HepG2 (cell line): Measurements from ENCODE around the gene LAMA5. TPM values are rescaled to one million over a fixed set of nuclear protein-coding genes. Genes with fewer than 3 reads are reported as not detected.

Experiments used
- ATAC-seq: fragments of 200-7000 bp; cut with Tn5 transposase; 3 replicates; pipeline ENCODE4 v1.9.1; 2020; ENCODE audit warnings: mild to moderate bottlenecking, moderate library complexity
- BruUV-seq: library from RNA; stranded (reverse); fragments of 400-500 nt; replicated peaks from 2 replicates; lab custom pipeline; 2021; lab: Mats Ljungman, UMichigan
- CTCF ChIA-PET: fragments of 300-600 bp; formaldehyde crosslinking; extraction: SDS; loops from one replicate; lab custom pipeline; 2021; ENCODE audit warnings: low total read pairs, inconsistent platforms, low intra/inter-chr PET ratio; lab: Yijun Ruan, JAX
- POLR2A ChIA-PET: fragments of 350-600 bp; sonication (Branson Sonifier 250); formaldehyde crosslinking; loops from one replicate; lab custom pipeline; 2020; ENCODE audit warnings: antibody characterized with exemption, inconsistent platforms; lab: Yijun Ruan, JAX
- DNase-seq: peaks from one replicate; pipeline ENCODE4 v3.0.0-alpha.2; 2015; ENCODE audit warnings: low spot score
- FAIRE-seq: peaks from 3 replicates; lab custom pipeline; 2011; peaks lifted over from hg19 to GRCh38; lab: Jason Lieb, UNC
- H2AFZ ChIP-seq: one replicate; pipeline ENCODE4 v1.6.1; 2011; ENCODE audit warnings: low read length, inconsistent platforms
- H3K27ac ChIP-seq: fragments of 300-600 bp; 3 replicates; pipeline ENCODE4 v1.8.0; 2011; ENCODE audit warnings: mixed run types, mild to moderate bottlenecking, mixed read lengths, low read length, inconsistent platforms; ENCODE audit not compliant: insufficient read depth; ENCODE audit errors: extremely low read length
- H3K27me3 ChIP-seq, 2 experiments: fragments of 200-600 bp in 1 of 2; 2 replicates in 1 of 2; 3 replicates in 1 of 2; pipeline versions ENCODE4 v1.6.0 to v1.8.0; 2011; ENCODE audit warnings: low read length in 2 of 2, mild to moderate bottlenecking in 2 of 2, moderate library complexity in 2 of 2, inconsistent platforms in 1 of 2; ENCODE audit not compliant: insufficient read depth in 2 of 2, control insufficient read depth in 1 of 2
- H3K36me3 ChIP-seq, 2 experiments: fragments of 200-600 bp in 1 of 2; replicated peaks in 1 of 2; 2 replicates in 1 of 2; 3 replicates in 1 of 2; pipeline versions ENCODE4 v1.5.1 to v1.8.0; 2011; ENCODE audit warnings: low read length in 2 of 2, inconsistent platforms in 1 of 2; ENCODE audit not compliant: insufficient read depth in 2 of 2, control insufficient read depth in 1 of 2
- H3K4me1 ChIP-seq: 2 replicates; pipeline ENCODE4 v1.5.1; 2012; ENCODE audit warnings: low read length, inconsistent platforms; ENCODE audit not compliant: insufficient read depth
- H3K4me2 ChIP-seq: 2 replicates; pipeline ENCODE4 v1.6.0; 2011; ENCODE audit warnings: low read depth, low read length, inconsistent platforms
- H3K4me3 ChIP-seq, 3 experiments: fragments of 200-600 bp in 1 of 3; sonication (generic), shearing (Covaris generic) in 1 of 3; replicated peaks in 1 of 3; 2 replicates each; pipeline ENCODE4 v1.5.1; 2011 to 2016; ENCODE audit warnings: low read length in 3 of 3, inconsistent platforms in 2 of 3, low read depth in 2 of 3, mild to moderate bottlenecking in 2 of 3, control low read depth in 1 of 3, mixed read lengths in 1 of 3; ENCODE audit not compliant: insufficient read depth in 1 of 3
- H3K79me2 ChIP-seq: one replicate; pipeline ENCODE4 v1.6.1; 2011; ENCODE audit warnings: low read length, inconsistent platforms; ENCODE audit not compliant: insufficient read depth
- H3K9ac ChIP-seq: 2 replicates; pipeline ENCODE4 v1.6.0; 2011; ENCODE audit warnings: mild to moderate bottlenecking, low read depth, low read length, inconsistent platforms; ENCODE audit not compliant: insufficient read depth
- H3K9me3 ChIP-seq: 2 replicates; pipeline ENCODE4 v1.5.1; 2012; ENCODE audit warnings: mild to moderate bottlenecking, low read length
- H4K20me1 ChIP-seq: 2 replicates; pipeline ENCODE4 v1.6.0; 2011; ENCODE audit warnings: inconsistent platforms, mild to moderate bottlenecking, low read length, moderate library complexity; ENCODE audit not compliant: insufficient read depth
- AKNA ChIP-seq: sonication (generic); formaldehyde crosslinking; IDR thresholded peaks from 2 replicates; pipeline ENCODE4 v1.4.0; 2020; ENCODE audit warnings: missing genetic modification reagents, borderline replicate concordance
- KAT7 ChIP-seq: IDR thresholded peaks from 2 replicates; pipeline ENCODE4 v1.6.1; 2018; ENCODE audit warnings: borderline replicate concordance, missing compliant biosample characterization
- SYNCRIP ChIP-seq: fragments of 200-400 bp; formaldehyde crosslinking; IDR thresholded peaks from 2 replicates; pipeline ENCODE4 v1.6.1; 2018; ENCODE audit warnings: mild to moderate bottlenecking, low read depth, low read length; ENCODE audit not compliant: insufficient read depth
- TRIM22 ChIP-seq: fragments of 450-650 bp; IDR thresholded peaks from 2 replicates; pipeline ENCODE4 v1.6.1; 2017
- ZNF772 ChIP-seq: sonication (generic); formaldehyde crosslinking; IDR thresholded peaks from 2 replicates; pipeline ENCODE4 v1.5.0; 2020; ENCODE audit warnings: mild to moderate bottlenecking, missing genetic modification reagents
- WGBS: methylation state at CpG from one replicate; pipeline ENCODE4 v1.1.6; 2017; ENCODE audit warnings: low lambda C conversion rate; 5-methylcytosine and 5-hydroxymethylcytosine counted together
- in situ Hi-C: cut with HindIII; loops from 2 replicates; pipeline ENCODE4 v1.10.0; 2017; ENCODE audit warnings: low pct_unique_long_range_greater_than_20kb; ENCODE audit not compliant: extremely low pct_ligation_motif_present
- intact Hi-C: fragments of 100-400 bp; cut with micrococcal nuclease; formaldehyde crosslinking; loops from one replicate; pipeline ENCODE4 v1.10.0; 2022; ENCODE audit not compliant: unreplicated experiment
- polyA plus RNA-seq, 8 experiments: library from polyadenylated mRNA; depleted of rRNA in 3 of 8; stranded (reverse) in 7 of 8; unstranded in 1 of 8; fragments of >200 nt; fragmentation: Illumina TruSeq in 4 of 8; extraction: Trizol in 4 of 8; gene quantifications; 2 replicates each; pipeline versions ENCODE4 v1.2.1 to v1.2.3, GENCODE V29; 2011 to 2016; ENCODE audit warnings: low read depth in 4 of 8, missing spikeins in 1 of 8, mixed read lengths in 1 of 8; ENCODE audit not compliant: insufficient read depth in 1 of 8
- total RNA-seq, 5 experiments: library from RNA; depleted of rRNA; stranded (reverse); fragments of >200 nt; fragmentation: Illumina TruSeq; extraction: Trizol; gene quantifications; 2 replicates each; pipeline ENCODE4 v1.2.3, GENCODE V29; 2016; ENCODE audit warnings: low read depth in 1 of 5

LAMA5 gene
- total and polyA plus RNA-seq, 2 of the 13 experiments (the other 11 are each of a cell fraction or from before 2014, with no cell fraction given), result 21.0 to 44.7 TPM

DNA sequence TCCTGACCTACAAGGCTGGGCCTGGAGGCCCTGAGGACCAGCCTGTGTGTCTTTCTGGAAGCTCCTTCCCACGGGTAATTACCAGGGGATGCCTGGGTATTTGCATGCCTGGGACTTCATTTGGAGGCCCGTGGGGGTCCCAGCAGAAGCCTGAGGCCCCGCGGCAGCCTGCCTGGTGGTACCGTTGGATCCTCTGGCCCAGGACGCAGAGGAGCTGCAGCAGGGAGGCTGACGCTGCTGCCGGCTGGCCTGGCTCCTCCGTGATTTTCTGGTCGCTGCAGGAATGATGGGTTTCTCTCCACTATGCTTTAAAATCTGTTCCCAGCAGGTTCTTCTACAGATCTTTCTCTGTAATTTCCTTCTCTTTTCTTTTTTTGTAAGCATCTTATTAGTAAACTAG lies 33.4 kb upstream of the LAMA5 start:
- H3K9ac ChIP-seq, result no peak overlapping the region
- no peak for ATAC-seq
- peaks cover 4% of the 10 kb centered on the region for H3K79me2 ChIP-seq
- no peak overlapping the region for H2AFZ ChIP-seq
- ChIA-PET CTCF (no interaction called here), POLR2A (interaction anchor here (0.9 to 2.6 kb wide), 2 partner anchors 10 to 14 kb away, joined by 3 to 9 read pairs; partner anchors contain the start of gene RPS21)
- no peak overlapping the region for H3K4me2 ChIP-seq
- FAIRE-seq, result no peak
- no peaks in the 10 kb centered on the region; the same call in 1 of the 2 replicates for H4K20me1 ChIP-seq
- H3K27ac ChIP-seq, result no peak overlapping the region
- H3K27me3 ChIP-seq, result no peaks in the 10 kb centered on the region
- intact Hi-C loops, result no loop called here
- TF ChIP-seq AKNA (no peak), TRIM22 (no peak), KAT7 (CRISPR knock-in tag) (no peak), SYNCRIP (no peak), ZNF772 (CRISPR knock-in tag) (no peak)
- no peak for DNase-seq
- in situ Hi-C loops, result no loop called here
- H3K36me3 ChIP-seq, result peaks cover 2 to 19% of the 10 kb centered on the region in 2 experiments; a peak in 3 of 5 replicates
- H3K4me3 ChIP-seq, result no peak overlapping the region
- H3K4me1 ChIP-seq, result peaks cover 18% of the 10 kb centered on the region
- WGBS, result 89% methylated on average over 5 of the region's 10 CpGs
- H3K9me3 ChIP-seq, result no peaks in the 10 kb centered on the region
- BruUV-seq, result no TSS peak
